Endodermal cell (in vitro differentiated cells): ENCODE data around the gene SLC7A11. TPM values are rescaled to one million over a fixed set of nuclear protein-coding genes. Genes with fewer than 3 reads are reported as not detected.
A peak's percentile ranks its signal among the peaks of the same experiment; 100 is the strongest.
"Not testable (repeated sequence)": the region's sequence is repeated elsewhere in the genome, so short reads cannot be mapped to it uniquely, and the experiment has no call there.

Source experiments
- DNase-seq: peaks from one replicate; pipeline ENCODE4 v3.0.0-alpha.2; 2017
- H3K27ac ChIP-seq: 2 replicates; pipeline ENCODE4 v1.5.1; 2013; ENCODE audit warnings: mild to moderate bottlenecking, low read depth, low read length, moderate library complexity
- H3K27me3 ChIP-seq: 2 replicates; pipeline ENCODE4 v1.6.1; 2013; ENCODE audit warnings: mild to moderate bottlenecking, low read length, moderate library complexity; ENCODE audit not compliant: insufficient read depth, control insufficient read depth, poor library complexity, severe bottlenecking
- H3K36me3 ChIP-seq: 2 replicates; pipeline ENCODE4 v1.7.0; 2013; ENCODE audit warnings: mild to moderate bottlenecking, low read length, moderate library complexity; ENCODE audit not compliant: control insufficient read depth, insufficient read depth
- H3K4me1 ChIP-seq: one replicate; pipeline ENCODE4 v1.7.0; 2013; ENCODE audit warnings: low read length; ENCODE audit not compliant: control insufficient read depth, insufficient read depth
- H3K4me3 ChIP-seq: 2 replicates; pipeline ENCODE4 v1.5.1; 2013; ENCODE audit warnings: mild to moderate bottlenecking, low read length, moderate library complexity
- H3K9ac ChIP-seq: 2 replicates; pipeline ENCODE4 v1.6.1; 2013; ENCODE audit warnings: mild to moderate bottlenecking, low read length, moderate library complexity; ENCODE audit not compliant: poor library complexity, severe bottlenecking; ENCODE audit errors: extremely low read depth
- H3K9me3 ChIP-seq: 2 replicates; pipeline ENCODE4 v1.6.1; 2013; ENCODE audit warnings: mild to moderate bottlenecking, low read length, moderate library complexity; ENCODE audit not compliant: control insufficient read depth
- H3K27ac Mint-ChIP-seq: 2 replicates; pipeline ENCODE4 v1.8.0; 2020; ENCODE audit warnings: mixed read lengths
- H3K27me3 Mint-ChIP-seq: 2 replicates; pipeline ENCODE4 v1.8.0; 2021; ENCODE audit warnings: mild to moderate bottlenecking, mixed read lengths; ENCODE audit not compliant: insufficient read depth
- H3K36me3 Mint-ChIP-seq: 2 replicates; pipeline ENCODE4 v1.8.0; 2020; ENCODE audit warnings: low read depth, mixed read lengths
- H3K4me1 Mint-ChIP-seq: 2 replicates; pipeline ENCODE4 v1.8.0; 2020; ENCODE audit warnings: mixed read lengths
- H3K4me3 Mint-ChIP-seq: 2 replicates; pipeline ENCODE4 v1.8.0; 2020; ENCODE audit warnings: mild to moderate bottlenecking, moderate library complexity, mixed read lengths
- H3K9me3 Mint-ChIP-seq: 2 replicates; pipeline ENCODE4 v1.8.0; 2020; ENCODE audit warnings: mild to moderate bottlenecking, mixed read lengths
- CTCF ChIP-seq: fragments of 200-600 bp; sonication (generic); conservative IDR thresholded peaks from 2 replicates; pipeline ENCODE4 v1.5.0; 2021; ENCODE audit warnings: antibody characterized with exemption, mild to moderate bottlenecking
- WGBS, 2 experiments: methylation state at CpG; one replicate each; pipeline versions ENCODE4 v1.1.5 to v1.1.7; 2013; ENCODE audit warnings: missing lambda C conversion rate in 2 of 2, mixed read lengths in 1 of 2; ENCODE audit not compliant: insufficient coverage in 1 of 2, insufficient read length in 1 of 2; 5-methylcytosine and 5-hydroxymethylcytosine counted together
- total RNA-seq, 2 donors: library from RNA; stranded (reverse); fragmentation: NEBNext Ultra II Directional in 1 of 2; extraction: Animal tissue kit (Norgen Biotek cat#: 25700) in 1 of 2; gene quantifications; 2 replicates in 1 of 2; 3 replicates in 1 of 2; pipeline ENCODE4 v1.2.1, GENCODE V29; 2021

SLC7A11 gene
- total RNA-seq, 2 donors from 2014 or later = 4.6 to 5.4 TPM

- no peak overlapping the region for H3K27ac ChIP-seq
- Mint-ChIP-seq H3K9me3 (peaks cover 12% of the 10 kb centered on the region), H3K4me3 (no peak overlapping the region), H3K27ac (no peak overlapping the region), H3K36me3 (peaks cover 13% of the 10 kb centered on the region), H3K4me1 (peaks cover 42% of the 10 kb centered on the region), H3K27me3 (no peaks in the 10 kb centered on the region)
- H3K36me3 ChIP-seq = no peaks in the 10 kb centered on the region
- H3K27me3 ChIP-seq = no peaks in the 10 kb centered on the region
- no peak overlapping the region for H3K4me3 ChIP-seq
- H3K9ac ChIP-seq = no peak overlapping the region
- DNase-seq = no peak
- H3K4me1 ChIP-seq = peaks cover 23% of the 10 kb centered on the region
- WGBS, 2 experiments = 79 to 93% methylated on average over 4 to 5 of the region's 5 CpGs
- no peak for TF ChIP-seq CTCF
- H3K9me3 ChIP-seq = no peaks in the 10 kb centered on the region
These were observed 23.2 kb downstream of the SLC7A11 start for GRCh38 chr4:138218976-138219375.

DNA sequence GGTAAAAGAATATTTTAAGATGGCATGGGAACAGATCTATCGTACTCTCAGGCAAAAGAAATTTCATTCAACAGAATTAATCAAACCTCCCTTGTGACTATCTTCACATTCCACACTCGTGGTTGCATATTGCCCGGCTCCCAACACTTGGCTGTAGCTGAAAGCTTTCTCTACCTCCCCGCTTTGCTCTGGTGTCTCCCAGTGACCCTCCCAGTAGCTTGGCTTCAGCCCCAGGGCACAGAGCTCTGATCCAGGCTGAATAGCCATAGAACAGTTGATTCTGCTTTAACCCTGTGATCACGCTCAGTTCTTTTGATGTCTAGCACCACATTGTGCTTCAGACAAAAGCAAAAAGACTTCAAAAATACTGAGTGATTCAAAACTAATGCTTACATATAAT is 24.6 kb downstream of the SLC7A11 start:
- Histone ChIP-seq H3K27ac (peak overlapping the region; percentile 52), H3K9me3 (no peaks in the 10 kb centered on the region), H3K36me3 (no peaks in the 10 kb centered on the region), H3K27me3 (no peaks in the 10 kb centered on the region), H3K4me1 (peaks cover 20% of the 10 kb centered on the region), H3K4me3 (peak overlapping the region; percentile 1), H3K9ac (peak overlapping the region; percentile 11)
- peak; percentile 60 for DNase-seq
- Mint-ChIP-seq H3K4me1 (peaks cover 31% of the 10 kb centered on the region), H3K4me3 (no peak overlapping the region), H3K9me3 (peaks cover 12% of the 10 kb centered on the region), H3K27ac (peak overlapping the region; percentile 77), H3K27me3 (no peaks in the 10 kb centered on the region), H3K36me3 (peaks cover 13% of the 10 kb centered on the region)
- no peak for TF ChIP-seq CTCF
- WGBS, 2 experiments = 61 to 67% methylated on average over 4 to 5 of the region's 5 CpGs

- H3K36me3 ChIP-seq = no peaks in the 10 kb centered on the region
- H3K27ac ChIP-seq = peak overlapping the region; percentile 52
These were observed 25.8 kb downstream of the SLC7A11 start for GRCh38 chr4:138216272-138216867.

DNA sequence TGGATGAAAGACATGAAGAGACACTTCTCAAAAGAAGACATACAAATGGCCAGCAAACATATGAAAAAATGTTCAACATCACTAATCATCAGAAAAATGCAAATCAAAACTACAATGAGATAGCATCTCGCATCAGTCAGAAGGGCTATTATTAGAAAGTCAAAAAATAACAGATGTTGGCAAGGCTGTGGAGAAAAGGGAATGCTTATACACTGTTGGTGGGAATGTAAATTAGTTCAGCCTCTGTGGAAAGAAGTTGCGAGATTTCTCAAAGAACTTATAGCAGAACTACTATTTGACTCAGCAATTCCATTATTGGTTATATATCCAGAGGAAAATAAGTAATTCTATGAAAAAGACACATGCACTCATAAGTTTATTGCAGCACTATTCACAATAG is 31.6 kb downstream of the SLC7A11 start:
- not testable (repeated sequence) for H3K9me3 Mint-ChIP-seq, H3K9ac ChIP-seq, H3K4me3 ChIP-seq, H3K36me3 Mint-ChIP-seq, H3K9me3 ChIP-seq, H3K4me1 ChIP-seq, H3K4me1 Mint-ChIP-seq, H3K27ac ChIP-seq, DNase-seq, H3K27me3 Mint-ChIP-seq, H3K4me3 Mint-ChIP-seq, H3K27me3 ChIP-seq, H3K36me3 ChIP-seq, H3K27ac Mint-ChIP-seq
- WGBS, 2 experiments = 81% methylated on average over 1 of the region's 2 CpGs; no CpG with 5 or more reads in 1 of the 2 experiments

More at GRCh38 chr4:138216272-138216867, 25.8 kb downstream of the SLC7A11 start:
- no peaks in the 10 kb centered on the region for H3K27me3 Mint-ChIP-seq
- peaks cover 13% of the 10 kb centered on the region for H3K36me3 Mint-ChIP-seq
- Histone ChIP-seq H3K27me3 (no peaks in the 10 kb centered on the region), H3K9me3 (no peaks in the 10 kb centered on the region), H3K4me1 (peaks cover 20% of the 10 kb centered on the region), H3K4me3 (peak overlapping the region; percentile 37), H3K9ac (peak overlapping the region; percentile 2)
- peak; percentile 65 for TF ChIP-seq CTCF
- peaks cover 26% of the 10 kb centered on the region for H3K4me1 Mint-ChIP-seq
- peak; percentile 66 for DNase-seq
- H3K9me3 Mint-ChIP-seq = peaks cover 12% of the 10 kb centered on the region
- H3K27ac Mint-ChIP-seq = peak overlapping the region; percentile 77
- no peak overlapping the region for H3K4me3 Mint-ChIP-seq
- 52 to 79% methylated on average over 3 to 4 of the region's 4 CpGs for WGBS, 2 experiments
